ENCODE measurements around the gene ADSS2. TPM values are rescaled to one million over a fixed set of nuclear protein-coding genes. Genes with fewer than 3 reads are reported as not detected.

Gene ADSS2
- total RNA-seq, 1 donor from 2014 or later: 46.9 TPM

- DNase-seq (ENCODE audit: low read depth): no peak
- TF ChIP-seq, protein P1, sequence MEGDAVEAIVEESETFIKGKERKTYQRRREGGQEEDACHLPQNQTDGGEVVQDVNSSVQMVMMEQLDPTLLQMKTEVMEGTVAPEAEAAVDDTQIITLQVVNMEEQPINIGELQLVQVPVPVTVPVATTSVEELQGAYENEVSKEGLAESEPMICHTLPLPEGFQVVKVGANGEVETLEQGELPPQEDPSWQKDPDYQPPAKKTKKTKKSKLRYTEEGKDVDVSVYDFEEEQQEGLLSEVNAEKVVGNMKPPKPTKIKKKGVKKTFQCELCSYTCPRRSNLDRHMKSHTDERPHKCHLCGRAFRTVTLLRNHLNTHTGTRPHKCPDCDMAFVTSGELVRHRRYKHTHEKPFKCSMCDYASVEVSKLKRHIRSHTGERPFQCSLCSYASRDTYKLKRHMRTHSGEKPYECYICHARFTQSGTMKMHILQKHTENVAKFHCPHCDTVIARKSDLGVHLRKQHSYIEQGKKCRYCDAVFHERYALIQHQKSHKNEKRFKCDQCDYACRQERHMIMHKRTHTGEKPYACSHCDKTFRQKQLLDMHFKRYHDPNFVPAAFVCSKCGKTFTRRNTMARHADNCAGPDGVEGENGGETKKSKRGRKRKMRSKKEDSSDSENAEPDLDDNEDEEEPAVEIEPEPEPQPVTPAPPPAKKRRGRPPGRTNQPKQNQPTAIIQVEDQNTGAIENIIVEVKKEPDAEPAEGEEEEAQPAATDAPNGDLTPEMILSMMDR (conservative IDR thresholded peaks at IDR 0.05; ENCODE audit: low read depth, low read length): no peak
- peak overlapping the region; percentile 98 for H3K4me3 ChIP-seq (ENCODE audit: low read depth, low read length)
Measured at GRCh38 chr1:244450597-244451538, 841 bp downstream of the ADSS2 start.

GRCh38 chr1:244449936-244450508, 1.7 kb downstream of the ADSS2 start:
- TF ChIP-seq, protein P1 (conservative IDR thresholded peaks at IDR 0.05; ENCODE audit: low read depth, low read length): no peak
- peak overlapping the region; percentile 98 for H3K4me3 ChIP-seq (ENCODE audit: low read depth, low read length)
- no peak for DNase-seq (ENCODE audit: low read depth)

DNA sequence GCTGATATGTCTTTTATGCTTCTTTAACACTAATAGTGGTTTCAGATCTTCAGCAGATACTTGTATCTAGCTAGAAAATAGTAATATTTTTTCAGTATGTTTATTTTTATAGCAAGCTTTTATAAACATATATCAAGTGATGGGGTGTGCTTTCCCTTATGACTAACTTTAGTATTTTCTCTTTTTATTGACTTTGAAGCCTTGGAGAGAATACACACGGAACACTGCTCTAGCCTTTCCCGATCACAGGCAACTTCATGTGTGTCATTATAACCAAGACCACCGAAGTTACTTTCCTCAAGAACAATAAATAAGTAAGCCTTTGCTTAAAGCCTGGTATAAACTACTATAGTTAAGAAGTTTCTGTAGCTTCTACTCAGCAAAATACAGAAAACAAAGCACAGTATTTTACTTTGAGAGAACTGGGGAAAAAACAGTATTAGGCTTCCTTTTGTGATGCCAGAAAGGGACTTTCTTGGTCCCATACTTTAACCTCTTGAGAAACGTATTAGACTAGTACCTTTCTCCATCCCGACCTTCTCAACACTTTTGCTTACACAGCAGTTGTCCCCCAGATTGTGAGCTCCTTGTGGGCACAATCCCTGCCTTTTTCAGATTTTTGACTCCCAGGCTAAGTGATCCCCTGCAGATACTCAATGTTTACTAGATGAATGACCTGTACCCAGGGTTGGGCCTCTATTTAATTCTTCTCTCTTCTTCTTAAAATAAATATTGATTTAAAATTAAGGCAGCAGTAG, 3.3 kb downstream of the ADSS2 start:
- H3K4me3 ChIP-seq (ENCODE audit: low read depth, low read length): no peak overlapping the region
- no peak for DNase-seq (ENCODE audit: low read depth)
- TF ChIP-seq, protein P1 (conservative IDR thresholded peaks at IDR 0.05; ENCODE audit: low read depth, low read length): no peak

- H3K4me3 ChIP-seq (ENCODE audit: low read depth, low read length): no peak overlapping the region
- no peak for DNase-seq (ENCODE audit: low read depth)
- TF ChIP-seq, protein P1 (conservative IDR thresholded peaks at IDR 0.05; ENCODE audit: low read depth, low read length): no peak
Measured at GRCh38 chr1:244447552-244447951, 4.2 kb downstream of the ADSS2 start.

GRCh38 chr1:244447024-244447423, 4.7 kb downstream of the ADSS2 start:
- TF ChIP-seq, protein P1 (conservative IDR thresholded peaks at IDR 0.05; ENCODE audit: low read depth, low read length): no peak
- no peak overlapping the region for H3K4me3 ChIP-seq (ENCODE audit: low read depth, low read length)
- DNase-seq (ENCODE audit: low read depth): no peak

DNA sequence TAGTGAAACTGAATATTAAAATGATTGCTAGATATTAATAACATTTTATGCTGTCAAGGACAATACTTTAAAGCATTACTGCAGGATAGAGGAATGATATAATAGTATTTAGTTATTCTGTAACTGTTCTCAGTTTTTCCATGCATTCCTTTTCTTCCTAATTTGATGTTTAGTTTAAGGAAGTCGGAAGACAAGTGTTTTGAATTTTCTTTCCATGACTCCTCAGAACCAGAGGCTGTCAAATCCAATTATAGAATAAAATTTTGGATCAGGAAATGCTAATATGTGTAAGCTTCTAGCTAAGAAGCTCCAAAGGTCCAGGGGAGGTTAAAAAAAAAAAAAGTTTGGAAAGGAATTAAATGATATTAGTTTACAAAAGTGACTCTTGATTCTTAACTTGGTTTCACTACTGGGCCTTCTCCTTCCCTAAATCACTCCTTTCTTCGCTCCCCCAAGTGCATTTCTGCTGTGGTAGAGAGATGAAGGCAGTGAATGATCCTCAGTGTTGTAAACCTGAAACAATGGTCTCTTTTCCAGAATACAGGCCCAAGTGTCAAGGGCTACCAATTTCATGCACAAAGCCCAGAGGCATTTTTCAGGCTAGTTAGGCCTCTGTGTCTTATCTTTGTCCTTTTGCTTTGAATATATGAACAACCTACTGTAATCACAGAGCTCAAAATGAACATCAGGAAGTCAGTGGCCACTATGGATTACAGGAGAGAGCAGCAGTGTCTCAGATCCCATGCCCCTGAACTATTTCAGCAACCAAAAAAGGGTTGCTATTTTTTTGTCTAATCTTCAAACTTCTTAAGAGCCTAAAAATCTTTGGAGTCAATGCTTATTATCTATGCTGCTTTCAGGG, 6.2 kb downstream of the ADSS2 start:
- no peak for DNase-seq (ENCODE audit: low read depth)
- no peak overlapping the region for H3K4me3 ChIP-seq (ENCODE audit: low read depth, low read length)
- TF ChIP-seq, protein P1 (conservative IDR thresholded peaks at IDR 0.05; ENCODE audit: low read depth, low read length): no peak
